GM04503 (cell line): ENCODE results near the gene DUXB.

Source experiments
- DNase-seq: peaks from one replicate; pipeline ENCODE4 v3.0.0-alpha.2; 2012; ENCODE audit warnings: low read depth

DUXB gene

GRCh38 chr16:75701361-75701760 lies at the start of gene DUXB:
Gene DUXB, minus strand, starts transcription at chr16:75701461. Its CDS starts 43 bp downstream, at chr16:75701418.
- DNase-seq: no peak

- DNase-seq: no peak
These were observed 49.3 kb upstream of the DUXB start for GRCh38 chr16:75750528-75750927.

DNA sequence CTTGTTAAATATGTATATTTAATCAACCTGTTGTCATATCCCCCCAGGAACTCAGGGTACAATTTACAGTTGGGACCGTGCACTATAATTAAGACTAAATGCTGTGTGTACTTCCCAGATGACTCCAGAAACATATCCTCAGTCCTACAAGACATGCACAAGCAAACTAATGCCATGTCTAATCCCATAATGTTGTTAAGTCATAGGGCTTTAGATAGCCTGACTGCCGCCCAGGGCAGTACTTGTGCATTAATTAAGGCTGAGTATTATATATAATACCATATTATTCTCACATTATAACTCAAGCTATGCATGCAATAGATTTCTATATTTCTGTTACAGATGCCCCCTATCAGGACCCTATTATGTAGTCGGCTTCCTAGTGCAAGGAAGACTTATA lies 45.1 kb upstream of the DUXB start:
- DNase-seq: no peak

DNA sequence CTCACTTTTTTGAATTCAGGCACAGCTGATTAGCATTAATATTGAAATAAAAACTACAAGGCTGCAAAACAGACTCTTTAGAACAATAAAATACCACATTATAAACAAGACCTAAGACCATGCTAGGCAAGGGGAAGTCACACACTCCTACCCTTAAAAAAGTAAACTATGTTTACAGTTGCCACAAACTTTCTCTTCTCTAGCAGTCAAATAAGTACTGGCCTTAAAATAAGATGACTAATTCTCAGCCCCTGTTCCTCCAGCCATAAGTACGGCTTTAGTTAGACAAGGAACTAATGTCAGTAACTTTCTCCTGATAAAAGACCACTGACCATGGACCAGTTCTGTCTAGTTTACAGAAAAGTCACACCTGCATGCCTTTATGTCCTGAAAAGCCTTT lies 44.6 kb upstream of the DUXB start:
- no peak for DNase-seq

DNA sequence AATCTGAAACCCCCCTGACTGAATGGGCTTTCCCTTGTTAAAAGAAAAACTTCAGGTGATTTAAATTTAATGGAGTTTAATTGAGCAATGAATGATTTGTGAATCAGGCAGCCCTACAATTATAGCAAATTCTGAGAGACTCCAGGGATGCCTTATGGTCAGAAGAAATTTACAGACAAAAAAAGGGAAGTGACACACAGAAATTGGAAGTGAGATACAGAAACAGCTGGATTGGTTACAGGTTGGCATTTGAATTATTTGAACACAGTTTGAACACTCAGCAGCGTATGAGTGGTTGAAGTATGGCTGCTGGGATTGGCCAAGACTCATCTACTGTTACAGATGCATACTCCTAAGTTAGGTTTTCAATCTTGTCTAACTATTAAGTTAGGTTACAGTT lies 44.0 kb upstream of the DUXB start:
- no peak for DNase-seq

- DNase-seq: no peak
These were observed 41.3 kb upstream of the DUXB start for GRCh38 chr16:75742424-75743047.

GRCh38 chr16:75733305-75734211 lies 32.3 kb upstream of the DUXB start:
- DNase-seq: peak; percentile 80

- no peak for DNase-seq
These were observed 31.6 kb upstream of the DUXB start for GRCh38 chr16:75732871-75733270.

DNA sequence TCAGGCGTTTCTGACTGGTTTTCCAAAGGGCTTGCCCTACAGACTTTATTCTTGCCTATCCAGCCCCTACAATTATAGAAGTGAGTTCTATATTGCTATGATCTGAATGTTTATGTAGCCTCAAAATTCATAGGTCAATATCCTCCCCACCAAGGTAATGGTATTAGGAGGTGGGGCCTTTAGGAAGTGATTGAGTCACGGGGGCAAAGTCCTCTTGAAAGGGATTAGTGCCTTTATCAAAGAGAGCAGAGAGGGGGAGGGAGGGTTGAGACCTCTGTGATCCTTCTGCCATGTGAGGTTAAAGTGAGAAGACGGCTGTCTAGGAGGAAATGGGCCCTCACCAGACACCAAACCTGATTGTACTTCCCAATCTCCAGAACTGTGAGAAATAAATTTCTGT lies 26.0 kb upstream of the DUXB start:
- no peak for DNase-seq

DNA sequence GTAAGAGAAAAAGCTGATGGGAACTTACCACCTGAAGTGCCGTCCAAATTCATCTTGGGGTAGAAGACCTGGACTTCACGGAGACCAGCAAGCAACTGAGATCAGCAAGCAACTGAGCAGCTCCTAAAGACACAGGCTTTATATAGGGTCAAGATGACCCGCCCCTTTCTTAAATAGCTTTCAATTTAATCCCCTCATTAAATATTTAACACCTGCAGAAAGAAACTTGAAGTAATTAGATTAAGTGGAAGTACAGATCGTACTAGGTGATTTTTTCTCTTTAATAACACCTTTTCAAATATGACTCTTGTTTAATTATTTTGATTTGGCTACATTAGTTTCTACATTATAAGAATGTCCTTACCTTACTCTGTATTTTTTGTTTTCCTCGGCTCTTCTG lies 25.1 kb upstream of the DUXB start, which contains the start of gene CPHXL:
TSS of gene CPHXL (minus strand) at position 101 of the 400 bp plus-strand sequence. CDS start at position 53, 48 bp downstream.
- no peak for DNase-seq

DNA sequence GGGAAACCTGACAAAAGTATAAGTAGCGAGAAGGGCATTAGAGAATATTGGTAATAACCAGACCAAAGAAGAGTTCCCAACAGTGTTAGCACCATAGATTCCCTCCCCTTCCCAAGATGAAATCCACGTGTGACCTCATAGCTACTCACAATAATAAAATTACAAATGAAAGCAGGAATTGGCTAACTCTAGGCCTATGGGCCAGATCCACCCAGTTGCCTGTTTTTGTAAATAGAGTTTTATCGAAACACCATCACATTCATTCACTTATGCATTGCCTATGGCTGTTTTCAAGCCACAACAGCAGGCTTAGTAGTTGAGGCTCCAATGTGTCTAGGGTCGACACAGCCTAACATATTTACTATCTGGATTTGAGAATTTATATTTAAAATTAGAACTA lies 17.2 kb upstream of the DUXB start:
- DNase-seq: no peak

DNA sequence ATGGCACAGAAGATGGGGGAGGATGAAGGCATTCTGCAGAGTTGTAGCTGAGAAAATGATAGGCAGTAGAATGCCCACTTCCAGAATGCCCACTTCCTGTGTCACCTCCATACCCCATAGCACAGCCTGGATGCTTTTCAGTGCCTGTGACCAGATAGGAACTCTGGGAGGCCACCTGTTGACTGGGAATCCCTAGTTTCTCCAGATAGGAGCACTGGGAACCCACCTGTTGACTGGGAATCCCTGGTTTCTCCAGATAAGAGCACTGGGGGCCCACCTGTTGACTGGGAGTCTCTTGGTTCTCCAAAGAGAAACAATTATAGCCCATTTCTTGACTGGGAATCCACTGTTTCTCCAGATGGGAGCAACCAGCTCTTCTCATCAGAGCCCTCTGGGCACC lies 13.4 kb upstream of the DUXB start:
- no peak for DNase-seq

- DNase-seq: no peak
These were observed 9.1 kb upstream of the DUXB start for GRCh38 chr16:75710344-75710743.

DNA sequence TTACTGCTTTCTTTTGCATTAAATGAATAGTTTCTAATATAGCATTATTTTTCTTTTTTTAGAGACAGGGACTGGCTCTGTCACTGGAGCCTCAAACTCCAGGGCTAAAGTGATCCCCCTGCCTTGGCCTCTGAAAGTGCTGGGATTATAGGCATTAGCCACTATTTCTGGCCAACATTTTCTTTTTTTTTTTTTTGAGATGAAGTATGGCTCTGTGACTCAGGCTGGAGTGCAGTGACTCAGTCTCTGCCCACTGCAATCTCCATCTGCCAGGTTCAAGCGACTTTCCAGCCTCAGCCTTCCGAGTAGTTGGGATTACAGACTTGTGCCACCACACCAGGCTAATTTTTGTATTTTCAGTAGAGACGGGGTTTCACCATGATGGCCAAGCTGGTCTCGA lies 2.0 kb upstream of the DUXB start:
- no peak for DNase-seq

GRCh38 chr16:75702242-75702641 lies 981 bp upstream of the DUXB start:
- DNase-seq: no peak

DNA sequence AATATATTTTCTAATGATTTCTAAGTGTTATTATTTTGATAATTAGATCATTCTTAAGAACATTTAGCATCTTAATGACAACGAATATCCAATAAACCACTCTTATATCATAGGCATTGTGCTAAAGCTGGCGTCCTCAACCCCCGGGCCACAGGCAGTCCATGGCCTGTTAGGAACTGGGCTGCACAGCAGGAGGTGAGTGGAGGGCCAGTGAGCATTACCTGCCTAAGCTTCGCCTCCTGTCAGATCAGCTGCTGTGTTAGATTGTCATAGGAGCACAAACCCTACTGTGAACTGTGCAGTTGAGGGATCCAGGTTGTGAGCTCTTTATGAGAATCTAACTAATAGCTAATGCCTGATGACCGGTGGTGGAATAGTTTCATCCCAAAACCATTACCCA lies 3.7 kb downstream of the DUXB start:
- no peak for DNase-seq

- DNase-seq: no peak
These were observed 5.6 kb downstream of the DUXB start for GRCh38 chr16:75695708-75696107.

GRCh38 chr16:75687361-75687760 lies 13.9 kb downstream of the DUXB start:
- DNase-seq: no peak

DNA sequence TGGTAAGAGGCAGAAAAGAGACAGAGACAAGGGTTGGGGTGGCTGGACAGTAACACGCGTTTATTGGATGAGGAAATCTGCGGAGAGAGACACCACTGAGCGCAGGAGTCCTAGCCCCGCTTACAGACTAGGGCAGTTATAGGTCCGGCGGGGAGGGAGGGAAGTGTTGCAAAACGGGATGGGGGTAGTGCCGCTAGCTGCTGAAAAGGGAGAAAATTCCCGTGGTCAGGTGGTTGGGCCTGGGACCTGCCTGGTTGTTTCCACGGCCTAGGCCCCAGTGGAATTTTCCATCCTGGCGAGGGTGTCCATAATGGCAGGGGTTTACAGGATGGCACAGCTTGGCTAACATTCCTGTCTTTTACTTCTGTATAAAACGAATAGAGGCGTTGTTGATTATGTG lies 19.0 kb downstream of the DUXB start:
- no peak for DNase-seq

DNA sequence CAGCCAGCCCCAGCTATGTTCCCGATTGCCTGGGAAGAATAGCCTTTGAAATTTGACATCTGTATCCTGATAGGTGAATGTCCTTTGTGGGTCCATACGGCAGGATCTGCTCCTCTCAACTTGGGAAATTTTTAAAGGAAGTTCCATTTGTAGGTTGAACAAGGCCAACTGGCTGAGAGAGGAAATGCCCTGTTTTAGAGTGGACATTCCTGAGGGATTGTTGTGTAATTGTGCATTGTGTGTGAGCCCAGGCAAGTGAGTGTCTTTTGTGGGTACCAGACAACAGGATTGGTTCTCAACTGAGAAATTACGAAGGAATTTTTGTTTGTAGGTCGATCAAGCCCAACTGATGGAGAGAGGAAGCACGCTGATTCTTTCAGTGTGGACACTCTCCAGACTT lies 21.9 kb downstream of the DUXB start:
- no peak for DNase-seq

DNA sequence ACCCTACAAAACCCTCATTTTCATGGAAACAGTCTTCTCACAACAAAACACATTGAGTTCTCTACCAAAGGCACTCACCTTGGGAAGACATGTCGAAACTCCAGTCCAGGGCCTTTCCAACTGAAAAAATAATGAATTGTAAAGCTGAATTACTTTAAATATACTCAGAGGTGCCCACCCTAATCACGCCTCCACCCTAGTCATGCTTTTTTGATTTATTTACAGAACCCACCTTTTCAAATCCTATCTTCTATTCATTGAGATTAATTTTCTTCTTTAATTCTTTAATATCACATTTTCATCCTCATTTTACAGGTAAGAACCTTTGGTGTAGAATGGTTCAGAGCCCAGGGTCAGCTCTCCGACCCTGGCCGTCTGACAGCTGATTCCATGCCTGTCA lies 24.4 kb downstream of the DUXB start, which contains the start of gene CPHXL2:
TSS of gene CPHXL2 (minus strand) at position 101 of the 400 bp plus-strand sequence. CDS start at position 91, 10 bp downstream.
- no peak for DNase-seq

- DNase-seq: no peak
These were observed 33.8 kb downstream of the DUXB start for GRCh38 chr16:75667503-75667902.

DNA sequence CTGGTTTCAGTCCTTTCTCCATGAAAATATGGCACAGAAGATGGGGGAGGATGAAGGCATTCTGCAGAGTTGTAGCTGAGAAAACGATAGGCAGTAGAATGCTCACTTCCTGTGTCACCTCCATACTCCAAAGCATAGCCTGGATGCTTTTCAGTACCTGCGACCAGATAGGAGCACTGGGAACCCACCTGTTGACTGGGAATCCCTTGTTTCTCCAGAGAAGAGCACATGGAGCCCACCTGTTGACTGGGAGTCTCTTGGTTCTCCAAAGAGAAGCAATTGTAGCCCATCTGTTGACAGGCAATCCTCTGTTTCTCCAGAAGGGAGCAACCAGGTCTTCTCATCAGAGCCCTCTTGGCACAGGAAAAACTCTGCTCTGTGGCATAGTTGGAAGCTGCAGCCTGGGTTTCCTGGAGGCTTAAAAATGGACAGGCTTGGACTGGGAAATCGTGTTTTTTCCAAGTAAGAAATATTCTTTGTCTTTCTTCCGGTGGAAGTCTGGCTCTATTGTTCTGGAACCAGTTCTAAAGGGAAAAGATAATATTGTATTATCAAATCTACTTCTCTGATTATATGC lies 40.4 kb downstream of the DUXB start:
- DNase-seq: no peak
